ENCODE measurements around the gene COL5A1.

Gene COL5A1

DNA sequence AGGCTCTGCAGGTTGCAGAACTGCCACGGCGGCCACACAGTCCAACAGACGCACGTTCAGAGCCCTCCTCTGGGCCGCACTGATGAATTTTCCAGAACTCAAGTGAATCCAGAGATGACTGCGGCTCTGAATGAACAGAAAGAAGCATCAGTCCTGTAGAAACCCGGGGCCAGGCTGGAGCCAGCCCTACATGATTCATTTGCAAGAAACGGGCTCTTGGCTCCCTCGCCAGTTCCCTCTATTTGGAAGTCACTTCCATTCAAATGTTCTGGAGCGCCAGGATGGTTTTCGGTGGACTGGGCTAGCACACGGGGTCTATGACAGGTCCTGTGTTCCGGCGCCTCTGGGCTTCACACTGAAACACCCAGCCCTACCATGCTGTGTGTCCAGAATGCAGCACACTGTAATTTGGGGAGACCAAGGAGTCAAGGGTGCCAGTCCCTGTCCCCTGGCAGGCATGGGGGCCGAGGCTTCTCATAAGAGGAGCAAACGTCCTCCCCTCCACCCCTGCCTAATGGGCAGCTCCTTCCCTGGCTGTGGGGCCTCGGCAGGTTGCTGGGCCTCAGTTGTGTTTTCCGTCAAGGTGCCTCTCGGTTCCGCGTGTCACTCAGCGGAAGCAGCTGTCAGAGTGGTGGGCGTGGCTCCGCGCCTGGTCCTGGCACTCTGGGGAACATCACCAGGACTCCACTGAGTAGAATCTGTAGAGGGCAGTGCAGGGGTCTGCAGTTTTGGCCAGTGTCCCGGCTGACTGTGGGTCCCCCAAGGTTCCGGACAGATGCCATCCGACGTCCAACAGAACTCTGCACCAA lies 18.1 kb upstream of the COL5A1 start:
- TF ChIP-seq FOXP2 (optimal IDR thresholded peaks at IDR 0.05; ENCODE audit: borderline replicate concordance, extremely low read depth, extremely low read length, insufficient read depth): no peak

DNA sequence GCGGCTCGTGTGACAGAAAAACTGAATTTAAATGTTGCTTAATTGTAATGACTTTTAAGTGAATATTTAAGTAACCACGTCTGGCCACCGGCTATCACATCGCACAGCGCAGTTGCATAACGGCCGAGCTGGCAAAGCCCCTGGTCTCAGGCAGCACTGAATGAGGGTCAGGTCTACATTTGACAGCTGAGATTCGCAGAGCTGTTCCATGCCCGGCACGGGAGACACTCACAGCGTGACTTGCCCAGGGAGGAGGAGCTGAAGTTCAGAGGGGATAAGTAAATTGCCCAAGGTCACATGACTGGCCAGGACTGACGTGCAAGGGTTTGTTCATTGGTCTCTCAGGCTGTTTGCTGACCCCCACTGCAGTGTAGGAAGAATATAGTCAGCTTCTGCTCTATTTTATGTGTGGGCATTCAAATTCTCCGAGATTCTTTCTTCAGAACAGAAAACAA lies 17.4 kb upstream of the COL5A1 start:
- TF ChIP-seq TAF1 (IDR thresholded peaks at IDR 0.05; ENCODE audit: borderline replicate concordance, insufficient read depth, low read length) (no peak), SIN3A (IDR thresholded peaks at IDR 0.05; ENCODE audit: borderline replicate concordance, insufficient read depth, low read length) (no peak), POLR2AphosphoS5 (IDR thresholded peaks at IDR 0.05; ENCODE audit: low read depth, low read length) (no peak), FOXP2 (optimal IDR thresholded peaks at IDR 0.05; ENCODE audit: borderline replicate concordance, extremely low read depth, extremely low read length, insufficient read depth) (no peak)

DNA sequence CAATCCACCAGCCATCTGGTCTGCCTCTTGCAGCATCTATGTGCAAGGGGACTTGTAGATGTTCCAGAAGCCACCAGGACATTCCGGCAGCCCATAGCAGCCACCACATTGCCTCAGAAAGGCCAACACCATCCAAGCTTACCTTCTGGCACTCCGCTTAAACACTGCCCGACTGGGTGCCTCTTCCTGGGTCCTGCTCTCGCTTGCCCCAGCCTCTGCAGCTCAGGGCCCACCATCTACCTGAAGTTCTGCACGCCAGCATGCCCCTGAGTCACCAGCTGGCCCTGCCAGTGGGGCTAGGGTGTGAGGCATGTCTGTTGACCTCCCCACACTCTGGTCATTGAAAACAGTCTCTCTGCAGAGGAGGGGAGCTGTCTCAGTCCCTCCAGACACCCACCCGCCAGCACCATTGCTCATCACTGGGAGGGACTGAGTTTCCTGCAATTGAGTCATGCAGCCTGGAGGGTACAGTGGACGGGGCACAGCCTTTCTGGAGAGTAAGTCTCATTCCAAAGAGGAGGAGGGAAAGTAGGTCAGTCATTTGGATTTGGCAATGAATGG lies 16.9 kb upstream of the COL5A1 start:
- TF ChIP-seq TAF1 (IDR thresholded peaks at IDR 0.05; ENCODE audit: borderline replicate concordance, insufficient read depth, low read length): no peak
- no peak for TF ChIP-seq SIN3A (IDR thresholded peaks at IDR 0.05; ENCODE audit: borderline replicate concordance, insufficient read depth, low read length)
- peak; percentile 24 for TF ChIP-seq FOXP2 (optimal IDR thresholded peaks at IDR 0.05; ENCODE audit: borderline replicate concordance, extremely low read depth, extremely low read length, insufficient read depth)
- TF ChIP-seq, protein P1, sequence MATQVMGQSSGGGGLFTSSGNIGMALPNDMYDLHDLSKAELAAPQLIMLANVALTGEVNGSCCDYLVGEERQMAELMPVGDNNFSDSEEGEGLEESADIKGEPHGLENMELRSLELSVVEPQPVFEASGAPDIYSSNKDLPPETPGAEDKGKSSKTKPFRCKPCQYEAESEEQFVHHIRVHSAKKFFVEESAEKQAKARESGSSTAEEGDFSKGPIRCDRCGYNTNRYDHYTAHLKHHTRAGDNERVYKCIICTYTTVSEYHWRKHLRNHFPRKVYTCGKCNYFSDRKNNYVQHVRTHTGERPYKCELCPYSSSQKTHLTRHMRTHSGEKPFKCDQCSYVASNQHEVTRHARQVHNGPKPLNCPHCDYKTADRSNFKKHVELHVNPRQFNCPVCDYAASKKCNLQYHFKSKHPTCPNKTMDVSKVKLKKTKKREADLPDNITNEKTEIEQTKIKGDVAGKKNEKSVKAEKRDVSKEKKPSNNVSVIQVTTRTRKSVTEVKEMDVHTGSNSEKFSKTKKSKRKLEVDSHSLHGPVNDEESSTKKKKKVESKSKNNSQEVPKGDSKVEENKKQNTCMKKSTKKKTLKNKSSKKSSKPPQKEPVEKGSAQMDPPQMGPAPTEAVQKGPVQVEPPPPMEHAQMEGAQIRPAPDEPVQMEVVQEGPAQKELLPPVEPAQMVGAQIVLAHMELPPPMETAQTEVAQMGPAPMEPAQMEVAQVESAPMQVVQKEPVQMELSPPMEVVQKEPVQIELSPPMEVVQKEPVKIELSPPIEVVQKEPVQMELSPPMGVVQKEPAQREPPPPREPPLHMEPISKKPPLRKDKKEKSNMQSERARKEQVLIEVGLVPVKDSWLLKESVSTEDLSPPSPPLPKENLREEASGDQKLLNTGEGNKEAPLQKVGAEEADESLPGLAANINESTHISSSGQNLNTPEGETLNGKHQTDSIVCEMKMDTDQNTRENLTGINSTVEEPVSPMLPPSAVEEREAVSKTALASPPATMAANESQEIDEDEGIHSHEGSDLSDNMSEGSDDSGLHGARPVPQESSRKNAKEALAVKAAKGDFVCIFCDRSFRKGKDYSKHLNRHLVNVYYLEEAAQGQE (IDR thresholded peaks at IDR 0.05; ENCODE audit: insufficient read depth in 1 of 2, low read depth in 2 of 2, low read length in 2 of 2): no peak
- no peak for TF ChIP-seq POLR2AphosphoS5 (IDR thresholded peaks at IDR 0.05; ENCODE audit: low read depth, low read length)

DNA sequence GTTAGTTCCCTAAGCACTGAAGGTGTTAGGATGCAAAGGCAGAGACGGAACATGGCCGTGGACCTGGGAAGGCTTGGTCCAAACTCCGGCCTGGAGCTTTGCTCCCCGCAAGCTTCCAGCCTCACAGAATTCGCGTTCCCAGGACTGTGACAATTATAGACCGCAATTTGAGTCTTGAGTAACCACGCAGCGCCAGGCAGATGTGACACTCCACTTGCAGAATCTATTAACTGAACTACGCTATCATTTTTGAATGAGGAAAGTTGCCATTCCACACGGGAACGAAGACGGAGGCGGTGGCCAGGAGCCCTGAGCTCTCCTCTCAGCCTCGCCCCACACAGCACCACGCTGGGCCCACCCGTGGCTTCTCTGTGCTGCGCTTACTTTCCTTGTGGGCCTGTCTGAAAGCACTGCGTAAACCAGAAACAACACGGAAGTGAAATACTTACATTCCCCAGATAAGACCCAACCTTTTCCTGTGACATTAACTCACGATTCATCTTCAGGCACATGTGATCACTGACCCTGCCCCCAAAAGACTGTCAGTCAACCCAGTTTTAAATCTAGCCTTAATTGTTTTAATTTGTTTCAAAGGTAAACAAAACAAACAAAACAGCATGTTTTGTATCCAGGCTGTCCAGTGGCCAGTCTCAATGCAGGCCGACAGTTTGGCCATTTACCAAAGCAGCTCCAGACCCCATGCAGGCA lies 16.1 kb upstream of the COL5A1 start:
- TF ChIP-seq POLR2AphosphoS5 (IDR thresholded peaks at IDR 0.05; ENCODE audit: low read depth, low read length): no peak
- no peak for TF ChIP-seq SIN3A (IDR thresholded peaks at IDR 0.05; ENCODE audit: borderline replicate concordance, insufficient read depth, low read length)

DNA sequence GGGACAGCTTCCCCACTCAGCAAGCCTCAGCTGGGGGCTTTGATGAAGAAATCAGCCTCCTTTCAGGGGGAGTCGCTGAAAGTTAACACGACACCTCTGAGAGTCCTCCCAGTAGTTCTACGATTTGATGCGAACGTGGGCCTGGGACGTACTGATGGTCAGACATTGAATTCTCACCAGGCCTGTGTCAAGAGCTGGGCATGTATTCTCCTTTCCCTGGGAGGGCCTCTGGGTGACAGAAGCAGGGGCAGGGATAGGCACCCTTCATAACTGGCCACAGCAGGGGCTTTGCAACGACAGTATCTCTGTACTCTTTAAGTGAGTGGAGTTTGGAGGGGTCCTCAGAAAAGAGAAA lies 15.6 kb upstream of the COL5A1 start:
- TF ChIP-seq, protein P1 (IDR thresholded peaks at IDR 0.05; ENCODE audit: insufficient read depth in 1 of 2, low read depth in 2 of 2, low read length in 2 of 2): no peak
- TF ChIP-seq FOXP2 (optimal IDR thresholded peaks at IDR 0.05; ENCODE audit: borderline replicate concordance, extremely low read depth, extremely low read length, insufficient read depth): no peak

DNA sequence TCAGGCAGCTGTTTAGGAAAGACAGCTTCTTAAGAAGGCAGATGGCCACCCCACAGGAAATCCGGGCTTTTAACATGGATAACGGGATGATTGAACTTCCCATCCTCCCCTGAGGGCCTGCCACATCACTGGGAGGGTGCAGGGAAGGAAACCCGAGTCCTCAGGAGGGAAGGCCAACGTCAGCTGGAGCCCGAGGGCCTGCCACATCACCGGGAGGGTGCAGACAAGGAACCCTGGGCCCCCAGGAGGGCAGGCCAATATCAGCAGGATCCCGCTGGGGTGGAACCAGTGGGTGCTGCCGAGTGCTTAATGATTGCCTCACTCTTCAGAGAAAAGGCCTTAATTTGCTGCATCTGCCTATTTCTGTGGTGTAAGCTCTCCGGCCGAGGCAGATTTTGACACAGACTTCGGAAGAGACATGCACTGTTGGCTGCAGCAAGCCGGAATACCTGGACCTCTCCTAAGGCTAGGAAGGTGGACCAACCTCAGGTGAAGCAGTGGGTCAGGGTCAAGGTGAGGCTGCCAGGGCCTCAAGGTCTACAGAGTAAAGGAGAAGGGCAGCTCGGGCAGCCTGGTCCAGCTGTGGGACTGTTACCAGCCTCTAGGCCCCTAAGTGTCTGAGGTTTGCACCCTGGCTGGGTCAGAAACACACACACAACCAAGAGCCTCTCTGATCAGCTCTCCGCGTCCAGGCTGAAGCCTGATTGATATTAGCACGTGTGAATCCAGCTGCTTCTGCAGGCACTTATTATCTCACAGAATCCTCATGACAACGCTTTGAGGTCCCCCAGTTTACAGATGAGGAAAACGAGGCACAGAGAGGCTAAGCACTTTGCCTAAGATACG lies 14.8 kb upstream of the COL5A1 start:
- TF ChIP-seq, protein P1 (IDR thresholded peaks at IDR 0.05; ENCODE audit: insufficient read depth in 1 of 2, low read depth in 2 of 2, low read length in 2 of 2): no peak
- TF ChIP-seq POLR2AphosphoS5 (IDR thresholded peaks at IDR 0.05; ENCODE audit: low read depth, low read length): no peak
- TF ChIP-seq SIN3A (IDR thresholded peaks at IDR 0.05; ENCODE audit: borderline replicate concordance, insufficient read depth, low read length): no peak
- TF ChIP-seq FOXP2 (optimal IDR thresholded peaks at IDR 0.05; ENCODE audit: borderline replicate concordance, extremely low read depth, extremely low read length, insufficient read depth): no peak
- no peak for TF ChIP-seq TAF1 (IDR thresholded peaks at IDR 0.05; ENCODE audit: borderline replicate concordance, insufficient read depth, low read length)

Data from PFSK-1 (cell line).